Esophagus muscularis mucosa (tissue), 4 donors: ENCODE data around the gene CBLB. TPM values are rescaled to one million over a fixed set of nuclear protein-coding genes. Genes with fewer than 3 reads are reported as not detected.

Experiments used
- DNase-seq: peaks from one replicate; pipeline ENCODE4 v3.0.0-alpha.2; 2017; ENCODE audit errors: extremely low spot score
- H3K27ac ChIP-seq, 4 donors: fragments of 200-600 bp; sonication (generic); replicated peaks in 1 of 4; 1 replicate in 3 of 4; 2 replicates in 1 of 4; pipeline ENCODE4 v1.5.1; 2016 to 2019; ENCODE audit warnings: mild to moderate bottlenecking in 1 of 4
- H3K27me3 ChIP-seq, 4 donors: fragments of 200-600 bp; sonication (generic); one replicate each; pipeline versions ENCODE4 v1.5.1 to v1.6.0; 2016 to 2019
- H3K36me3 ChIP-seq, 4 donors: fragments of 200-600 bp; sonication (generic); one replicate each; pipeline ENCODE4 v1.5.1; 2016 to 2019
- H3K4me1 ChIP-seq, 4 donors: fragments of 200-600 bp; sonication (generic); one replicate each; pipeline ENCODE4 v1.5.1; 2016 to 2019
- H3K4me3 ChIP-seq, 4 donors: fragments of 200-600 bp; sonication (generic); 1 replicate in 2 of 4; 2 replicates in 2 of 4; pipeline ENCODE4 v1.5.1; 2016 to 2019; ENCODE audit warnings: mild to moderate bottlenecking in 4 of 4, moderate library complexity in 1 of 4
- H3K9me3 ChIP-seq, 4 donors: fragments of 200-600 bp; sonication (generic); 1 replicate in 3 of 4; 2 replicates in 1 of 4; pipeline ENCODE4 v1.5.1; 2016 to 2019
- CTCF ChIP-seq, 3 experiments: fragments of 200-600 bp in 2 of 3; fragments of 450-650 bp in 1 of 3; sonication (generic) in 2 of 3; IDR thresholded peaks; one replicate each; pipeline ENCODE4 v1.5.1; 2017 to 2019; ENCODE audit warnings: antibody characterized with exemption in 3 of 3, mild to moderate bottlenecking in 2 of 3, moderate library complexity in 1 of 3
- EP300 ChIP-seq: sonication (generic); formaldehyde crosslinking; IDR thresholded peaks from one replicate; pipeline ENCODE4 v1.6.1; 2017; ENCODE audit warnings: antibody characterized with exemption
- POLR2A ChIP-seq: fragments of 450-650 bp; IDR thresholded peaks from one replicate; pipeline ENCODE4 v1.6.1; 2017; ENCODE audit warnings: antibody characterized with exemption, moderate library complexity, mild to moderate bottlenecking, low read depth
- POLR2AphosphoS5 ChIP-seq, 2 donors: sonication (generic); formaldehyde crosslinking; IDR thresholded peaks; one replicate each; pipeline ENCODE4 v1.6.1; 2017; ENCODE audit warnings: antibody characterized with exemption in 2 of 2
- WGBS: methylation state at CpG from one replicate; pipeline ENCODE4 v1.1.5; 2018; 5-methylcytosine and 5-hydroxymethylcytosine counted together
- intact Hi-C: fragments of 100-400 bp; cut with DNase I; formaldehyde crosslinking; loops from one replicate; pipeline ENCODE4 v1.15.1; 2023
- total RNA-seq, 4 donors: library from RNA; depleted of rRNA; stranded (reverse); fragments of >200 nt; gene quantifications; one replicate each; pipeline versions ENCODE4 v1.1.0 to v1.2.1, GENCODE V29; 2016

The CBLB gene
- total RNA-seq, 4 donors from 2014 or later: 20.7 to 35.7 (median 26.2) TPM

GRCh38 chr3:105829229-105829628 lies 39.6 kb downstream of the CBLB start:
- Histone ChIP-seq H3K4me3 (no peak overlapping the region), H3K27me3 (no peaks in the 10 kb centered on the region), H3K9me3 (no peaks in the 10 kb centered on the region), H3K4me1 (peaks cover 14 to 33% (median 17%) of the 10 kb centered on the region in 4 donors), H3K27ac (no peak overlapping the region), H3K36me3 (no peaks in the 10 kb centered on the region)
- intact Hi-C loops: no loop called here
- TF ChIP-seq POLR2A: no peak
- 89% methylated on average over 4 of the region's 4 CpGs for WGBS
- no peak for DNase-seq

GRCh38 chr3:105828703-105829102 lies 40.1 kb downstream of the CBLB start:
- H3K36me3 ChIP-seq: no peaks in the 10 kb centered on the region
- H3K4me3 ChIP-seq: no peak overlapping the region
- H3K9me3 ChIP-seq: no peaks in the 10 kb centered on the region
- intact Hi-C loops: no loop called here
- no peaks in the 10 kb centered on the region for H3K27me3 ChIP-seq
- peaks cover 19 to 39% (median 22%) of the 10 kb centered on the region in 4 donors for H3K4me1 ChIP-seq
- no peak overlapping the region for H3K27ac ChIP-seq
- 54% methylated on average over 2 of the region's 2 CpGs for WGBS
- no peak for DNase-seq
- no peak for TF ChIP-seq CTCF (IDR thresholded peaks at IDR 0.05)

GRCh38 chr3:105827959-105828358 lies 40.9 kb downstream of the CBLB start:
- TF ChIP-seq POLR2A (no peak), POLR2AphosphoS5 (IDR thresholded peaks at IDR 0.05) (no peak), CTCF (IDR thresholded peaks at IDR 0.05) (peak in 2 of 3 experiments; percentile 11 to 27), EP300 (no peak)
- Histone ChIP-seq H3K4me1 (peaks cover 25 to 45% (median 29%) of the 10 kb centered on the region in 4 donors), H3K4me3 (no peak overlapping the region), H3K36me3 (no peaks in the 10 kb centered on the region), H3K9me3 (no peaks in the 10 kb centered on the region), H3K27ac (no peak overlapping the region), H3K27me3 (no peaks in the 10 kb centered on the region)
- no peak for DNase-seq
- intact Hi-C loops: no loop called here
- 82% methylated on average over 2 of the region's 2 CpGs for WGBS

- DNase-seq: no peak
- Histone ChIP-seq H3K9me3 (no peaks in the 10 kb centered on the region), H3K4me3 (no peak overlapping the region), H3K4me1 (peaks cover 35 to 55% (median 35%) of the 10 kb centered on the region in 4 donors), H3K27ac (peak overlapping the region in 1 of 4 donors; percentile 7), H3K36me3 (no peaks in the 10 kb centered on the region), H3K27me3 (no peaks in the 10 kb centered on the region)
- WGBS: 81% methylated on average over 6 of the region's 6 CpGs
- no peak for TF ChIP-seq POLR2A
- no peak for TF ChIP-seq POLR2AphosphoS5 (IDR thresholded peaks at IDR 0.05)
- TF ChIP-seq EP300: no peak
- no peak for TF ChIP-seq CTCF (IDR thresholded peaks at IDR 0.05)
- intact Hi-C loops: no loop called here
Observed at GRCh38 chr3:105826778-105827634, 41.8 kb downstream of the CBLB start.

GRCh38 chr3:105824129-105824528 lies 44.7 kb downstream of the CBLB start:
- Histone ChIP-seq H3K27ac (peak overlapping the region; percentile 30 to 62 (median 36)), H3K9me3 (no peaks in the 10 kb centered on the region), H3K4me3 (no peak overlapping the region), H3K27me3 (no peaks in the 10 kb centered on the region), H3K4me1 (peaks cover 31 to 58% (median 41%) of the 10 kb centered on the region in 4 donors), H3K36me3 (peaks cover 0 to 7% (median 0%) of the 10 kb centered on the region in 4 donors)
- whole genome bisulfite sequencing: 80% methylated on average over 2 of the region's 2 CpGs
- TF ChIP-seq EP300 (no peak), POLR2A (no peak), POLR2AphosphoS5 (IDR thresholded peaks at IDR 0.05) (no peak), CTCF (IDR thresholded peaks at IDR 0.05) (no peak)
- intact Hi-C loops: no loop called here
- DNase-seq: no peak
